IMR-90 (cell line): ENCODE measurements around the gene OPTN. TPM values are rescaled to one million over a fixed set of nuclear protein-coding genes. Genes with fewer than 3 reads are reported as not detected.
"Not testable (repeated sequence)": the region's sequence is repeated elsewhere in the genome, so short reads cannot be mapped to it uniquely, and the experiment has no call there.

Source experiments
- ATAC-seq: fragments of 200-7000 bp; cut with Tn5 transposase; 2 replicates; pipeline ENCODE4 v1.9.1; 2020; ENCODE audit warnings: low read depth, mild to moderate bottlenecking, moderate library complexity
- BruUV-seq: library from RNA; stranded (reverse); fragments of 400-500 nt; replicated peaks from 2 replicates; lab custom pipeline; 2021; lab: Mats Ljungman, UMichigan
- CTCF ChIA-PET: fragments of 300-600 bp; formaldehyde crosslinking; extraction: SDS; loops from one replicate; lab custom pipeline; 2021; ENCODE audit warnings: antibody characterized with exemption; lab: Yijun Ruan, JAX
- POLR2A ChIA-PET: fragments of 300-600 bp; sonication (Branson Sonifier 250); formaldehyde crosslinking; loops from one replicate; lab custom pipeline; 2022; ENCODE audit warnings: antibody characterized with exemption; ENCODE audit not compliant: unreplicated experiment; lab: Charles Lee
- DNase-seq: peaks from one replicate; pipeline ENCODE4 v3.0.0; 2013
- H2AFZ ChIP-seq: replicated peaks from 2 replicates; pipeline ENCODE3; 2013; ENCODE audit warnings: low read length, mild to moderate bottlenecking; ENCODE audit not compliant: poor library complexity
- H2AK5ac ChIP-seq: 2 replicates; pipeline ENCODE4 v1.6.1; 2013; ENCODE audit warnings: low read depth, low read length, inconsistent platforms
- H2AK9ac ChIP-seq: replicated peaks from 2 replicates; pipeline ENCODE3; 2013; ENCODE audit warnings: mild to moderate bottlenecking, low read depth, low read length, moderate library complexity; ENCODE audit not compliant: poor library complexity
- H2BK120ac ChIP-seq: 2 replicates; pipeline ENCODE4 v1.6.1; 2013; ENCODE audit warnings: low read depth, low read length, inconsistent platforms
- H2BK15ac ChIP-seq: 3 replicates; pipeline ENCODE4 v1.6.1; 2013; ENCODE audit warnings: low read depth, low read length, inconsistent platforms
- H2BK20ac ChIP-seq: 2 replicates; pipeline ENCODE4 v1.6.1; 2013; ENCODE audit warnings: low read depth, mild to moderate bottlenecking, inconsistent platforms, low read length, moderate library complexity
- H2BK5ac ChIP-seq: 2 replicates; pipeline ENCODE4 v1.6.1; 2013; ENCODE audit warnings: mild to moderate bottlenecking, low read depth, low read length, inconsistent platforms; ENCODE audit not compliant: poor library complexity, severe bottlenecking
- H3K14ac ChIP-seq: replicated peaks from 2 replicates; pipeline ENCODE4 v1.6.1; 2013; ENCODE audit warnings: low read depth, low read length, inconsistent platforms
- H3K18ac ChIP-seq: 2 replicates; pipeline ENCODE4 v1.6.1; 2013; ENCODE audit warnings: low read depth, low read length, control low read depth
- H3K23ac ChIP-seq: 2 replicates; pipeline ENCODE4 v1.6.1; 2013; ENCODE audit warnings: low read depth, low read length, inconsistent platforms
- H3K27ac ChIP-seq: 2 replicates; pipeline ENCODE4 v1.5.1; 2013; ENCODE audit warnings: mild to moderate bottlenecking, control low read depth, low read length; ENCODE audit not compliant: insufficient read depth
- H3K27me3 ChIP-seq: 2 replicates; pipeline ENCODE4 v1.6.1; 2013; ENCODE audit warnings: low read length; ENCODE audit not compliant: control insufficient read depth, insufficient read depth
- H3K36me3 ChIP-seq: 2 replicates; pipeline ENCODE4 v1.6.1; 2013; ENCODE audit warnings: low read length, mixed read lengths; ENCODE audit not compliant: control insufficient read depth, insufficient read depth
- H3K4ac ChIP-seq: 2 replicates; pipeline ENCODE4 v1.6.1; 2013; ENCODE audit warnings: low read depth, low read length, inconsistent platforms
- H3K4me1 ChIP-seq: 2 replicates; pipeline ENCODE4 v1.6.1; 2013; ENCODE audit warnings: low read length, mixed read lengths; ENCODE audit not compliant: control insufficient read depth, insufficient read depth
- H3K4me2 ChIP-seq: 2 replicates; pipeline ENCODE4 v1.6.1; 2013; ENCODE audit warnings: low read depth, mild to moderate bottlenecking, control low read depth, low read length, moderate library complexity
- H3K4me3 ChIP-seq: 2 replicates; pipeline ENCODE4 v1.5.1; 2013; ENCODE audit warnings: low read depth, mild to moderate bottlenecking, control low read depth, low read length, moderate library complexity; ENCODE audit not compliant: insufficient read depth
- H3K56ac ChIP-seq: 2 replicates; pipeline ENCODE4 v1.6.1; 2013; ENCODE audit warnings: low read length, inconsistent platforms; ENCODE audit not compliant: insufficient read depth; ENCODE audit errors: extremely low read depth
- H3K79me1 ChIP-seq, 2 experiments: 2 replicates each; pipeline ENCODE4 v1.6.1; 2013; ENCODE audit warnings: low read length in 2 of 2, inconsistent platforms in 1 of 2, low read depth in 1 of 2
- H3K9ac ChIP-seq: 2 replicates; pipeline ENCODE4 v1.6.1; 2013; ENCODE audit warnings: low read depth, low read length, control low read depth
- H3K9me1 ChIP-seq: 2 replicates; pipeline ENCODE4 v1.6.1; 2013; ENCODE audit warnings: low read length, inconsistent platforms; ENCODE audit not compliant: insufficient read depth
- H3K9me3 ChIP-seq: 2 replicates; pipeline ENCODE4 v1.6.1; 2013; ENCODE audit warnings: low read length; ENCODE audit not compliant: control insufficient read depth, insufficient read depth
- H4K20me1 ChIP-seq: 2 replicates; pipeline ENCODE4 v1.6.1; 2013; ENCODE audit warnings: low read length, inconsistent platforms; ENCODE audit not compliant: insufficient read depth
- H4K5ac ChIP-seq: 2 replicates; pipeline ENCODE4 v1.6.1; 2013; ENCODE audit warnings: mild to moderate bottlenecking, low read depth, low read length, control low read depth
- H4K8ac ChIP-seq, 2 experiments: 2 replicates each; pipeline ENCODE4 v1.6.1; 2013; ENCODE audit warnings: low read depth in 2 of 2, low read length in 2 of 2, control low read depth in 1 of 2, inconsistent platforms in 1 of 2
- H4K91ac ChIP-seq: 2 replicates; pipeline ENCODE4 v1.6.1; 2013; ENCODE audit warnings: low read depth, low read length, inconsistent platforms; ENCODE audit not compliant: insufficient read depth
- WGBS, 2 experiments: methylation state at CpG; one replicate each; pipeline versions ENCODE4 v1.1.5 to v1.1.7; 2013; ENCODE audit warnings: missing lambda C conversion rate in 2 of 2; ENCODE audit not compliant: insufficient read length in 1 of 2; ENCODE audit errors: extremely low coverage in 2 of 2; 5-methylcytosine and 5-hydroxymethylcytosine counted together
- dilution Hi-C: fragments of 300-500 bp; cut with HindIII; formaldehyde crosslinking; loops from one replicate; pipeline ENCODE4 v1.14.3; 2018; ENCODE audit warnings: low sequenced_read_pairs; ENCODE audit not compliant: unreplicated experiment
- in situ Hi-C: fragments of 300-500 bp; cut with MboI; formaldehyde crosslinking; loops from 3 replicates; pipeline ENCODE4 v1.14.3; 2019; ENCODE audit warnings: low sequenced_read_pairs, inconsistent platforms, mixed read lengths
- intact Hi-C: fragments of 100-400 bp; cut with micrococcal nuclease; formaldehyde crosslinking; loops from 2 replicates; pipeline ENCODE4 v1.10.0; 2022
- polyA plus RNA-seq, 3 experiments: library from polyadenylated mRNA; depleted of rRNA; stranded (reverse); fragments of >200 nt; gene quantifications; 2 replicates each; pipeline ENCODE4 v1.2.3, GENCODE V29; 2012; ENCODE audit warnings: low replicate concordance in 1 of 3
- total RNA-seq: library from RNA; depleted of rRNA; stranded (reverse); fragments of >200 nt; gene quantifications from 2 replicates; pipeline ENCODE4 v1.2.3, GENCODE V29; 2012

OPTN gene
- total and polyA plus RNA-seq, 2 of the 4 experiments (the other 2 are of a cell fraction): 34.8 to 41.4 TPM

DNA sequence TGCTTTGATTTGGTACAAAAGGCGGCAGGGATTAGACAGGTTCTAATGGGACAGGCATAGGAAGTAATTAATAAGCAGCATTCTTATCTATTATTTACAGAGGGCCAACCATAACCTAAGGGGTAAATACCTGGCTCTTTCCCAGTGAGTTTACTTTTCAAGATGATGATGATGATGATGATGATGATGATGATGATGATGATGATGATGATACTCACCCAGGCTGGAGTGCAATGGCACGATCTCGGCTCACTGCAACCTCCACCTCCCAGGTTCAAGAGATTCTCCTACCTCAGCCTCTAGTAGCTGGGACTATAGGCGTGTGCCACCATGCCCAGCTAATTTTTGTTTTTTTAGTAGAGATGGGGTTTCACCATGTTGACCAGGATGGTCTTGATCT, 5.9 kb upstream of the OPTN start:
- in situ Hi-C loops, H3K4ac ChIP-seq, H2BK20ac ChIP-seq, H3K9ac ChIP-seq, H2AK5ac ChIP-seq, intact Hi-C loops, H3K4me1 ChIP-seq, H2BK5ac ChIP-seq, H3K79me1 ChIP-seq, H4K5ac ChIP-seq, H3K56ac ChIP-seq, H3K18ac ChIP-seq, H3K9me1 ChIP-seq, POLR2A ChIA-PET, H2AFZ ChIP-seq, H3K9me3 ChIP-seq, H3K27ac ChIP-seq, BruUV-seq, H4K8ac ChIP-seq, H4K20me1 ChIP-seq, H4K91ac ChIP-seq, CTCF ChIA-PET, H2BK15ac ChIP-seq, H3K36me3 ChIP-seq, H3K4me3 ChIP-seq, H3K14ac ChIP-seq, ATAC-seq, H2AK9ac ChIP-seq, dilution Hi-C loops, H3K23ac ChIP-seq, H2BK120ac ChIP-seq, H3K4me2 ChIP-seq, DNase-seq, H3K27me3 ChIP-seq: not testable (repeated sequence)
- WGBS, 2 experiments: no CpG with 5 or more reads among the region's 4 CpGs
